ENCODE data around the gene TNIK. TPM values are rescaled to one million over a fixed set of nuclear protein-coding genes. Genes with fewer than 3 reads are reported as not detected.

Gene TNIK
- total and polyA plus RNA-seq, 2 of the 13 experiments (the other 11 are each of a cell fraction or from before 2014, with no cell fraction given): 0.15 to 0.22 TPM

DNA sequence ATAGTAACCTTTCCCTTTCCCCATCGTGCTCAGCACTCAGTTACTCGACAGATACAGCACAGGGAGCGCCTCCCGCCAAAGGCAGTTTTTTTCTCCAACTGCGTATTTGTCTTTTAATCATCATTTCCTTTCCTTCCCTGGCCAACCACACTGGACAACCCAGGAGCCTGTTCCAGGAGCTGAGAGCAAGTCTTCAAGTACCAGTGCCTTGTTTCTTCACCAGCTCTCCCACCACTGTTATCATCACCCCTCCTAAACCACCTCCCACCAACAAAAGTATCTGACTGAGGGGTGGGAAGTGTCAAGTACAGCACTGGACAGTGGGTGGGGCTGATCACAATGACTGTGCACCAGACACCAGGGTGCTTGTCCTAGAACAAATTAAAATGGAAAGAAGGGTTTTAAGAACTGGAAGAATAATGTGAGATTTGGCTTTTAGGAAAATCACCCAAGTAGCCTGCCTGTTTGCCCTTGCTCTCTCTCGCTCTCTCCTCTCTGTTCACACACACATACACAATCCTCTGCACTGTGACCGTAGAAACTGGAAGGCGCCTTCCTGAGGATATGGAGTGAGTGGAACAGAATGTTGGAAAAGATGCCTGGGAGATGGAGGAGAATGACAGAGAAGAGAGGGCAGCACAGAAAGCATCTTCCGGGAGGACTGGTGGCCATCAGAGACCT is 126.3 kb downstream of the TNIK start:
- no TSS peak for BruUV-seq (replicated peaks)
- H3K36me3 ChIP-seq (replicated peaks in 1 of 2; ENCODE audit: control insufficient read depth in 1 of 2, insufficient read depth in 2 of 2, low read length in 2 of 2): no peaks in the 10 kb centered on the region
- H2AFZ ChIP-seq (ENCODE audit: low read length): no peak overlapping the region
- POLR2A ChIA-PET: no interaction called here
- H4K20me1 ChIP-seq (ENCODE audit: insufficient read depth, low read length): no peaks in the 10 kb centered on the region
- no peak overlapping the region for H3K4me3 ChIP-seq (replicated peaks in 1 of 3; ENCODE audit: insufficient read depth in 1 of 3, low read depth in 2 of 3, low read length in 3 of 3)
- H3K4me2 ChIP-seq (ENCODE audit: low read depth, low read length): no peak overlapping the region
- DNase-seq (ENCODE audit: low spot score) (no peak), ATAC-seq (no peak), FAIRE-seq (no peak)
- WGBS (ENCODE audit: low lambda C conversion rate): 70% methylated on average over 9 of the region's 9 CpGs
- no peaks in the 10 kb centered on the region for H3K79me2 ChIP-seq (ENCODE audit: insufficient read depth, low read length)
- H3K27me3 ChIP-seq (ENCODE audit: control insufficient read depth in 1 of 2, insufficient read depth in 2 of 2, low read length in 2 of 2): no peaks in the 10 kb centered on the region; a peak in 1 of 5 replicates
- in situ Hi-C loops (cut with HindIII; ENCODE audit: extremely low pct_ligation_motif_present, low pct_unique_long_range_greater_than_20kb) (no loop called here), intact Hi-C loops (cut with micrococcal nuclease; ENCODE audit: unreplicated experiment) (no loop called here)
- no peak overlapping the region for H3K9ac ChIP-seq (ENCODE audit: insufficient read depth, low read depth, low read length)
- TF ChIP-seq, protein P1, sequence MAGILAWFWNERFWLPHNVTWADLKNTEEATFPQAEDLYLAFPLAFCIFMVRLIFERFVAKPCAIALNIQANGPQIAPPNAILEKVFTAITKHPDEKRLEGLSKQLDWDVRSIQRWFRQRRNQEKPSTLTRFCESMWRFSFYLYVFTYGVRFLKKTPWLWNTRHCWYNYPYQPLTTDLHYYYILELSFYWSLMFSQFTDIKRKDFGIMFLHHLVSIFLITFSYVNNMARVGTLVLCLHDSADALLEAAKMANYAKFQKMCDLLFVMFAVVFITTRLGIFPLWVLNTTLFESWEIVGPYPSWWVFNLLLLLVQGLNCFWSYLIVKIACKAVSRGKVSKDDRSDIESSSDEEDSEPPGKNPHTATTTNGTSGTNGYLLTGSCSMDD (CRISPR knock-in tag; IDR thresholded peaks at IDR 0.05): no peak
- TF ChIP-seq PHF21A (CRISPR knock-in tag; IDR thresholded peaks at IDR 0.05): no peak
- no peak for TF ChIP-seq GZF1 (CRISPR knock-in tag; IDR thresholded peaks at IDR 0.05)
- TF ChIP-seq SRF (IDR thresholded peaks at IDR 0.05; ENCODE audit: low read depth, low read length): no peak
- TF ChIP-seq ZNF121 (CRISPR knock-in tag; IDR thresholded peaks at IDR 0.05): no peak
- no peak for TF ChIP-seq MIER3 (CRISPR knock-in tag; IDR thresholded peaks at IDR 0.05; ENCODE audit: borderline replicate concordance)
- TF ChIP-seq MZF1 (CRISPR knock-in tag; IDR thresholded peaks at IDR 0.05; ENCODE audit: borderline replicate concordance): no peak
- no peak for TF ChIP-seq ZZZ3 (CRISPR knock-in tag; IDR thresholded peaks at IDR 0.05; ENCODE audit: borderline replicate concordance)
- no peak for TF ChIP-seq SMAD1 (CRISPR knock-in tag; IDR thresholded peaks at IDR 0.05; ENCODE audit: borderline replicate concordance, low read depth)
- TF ChIP-seq REL (CRISPR knock-in tag; conservative IDR thresholded peaks at IDR 0.05): no peak
- no peak for TF ChIP-seq SPEN (CRISPR knock-in tag; IDR thresholded peaks at IDR 0.05; ENCODE audit: low read depth)
- H3K4me1 ChIP-seq (ENCODE audit: insufficient read depth, low read length): no peaks in the 10 kb centered on the region
- no peak overlapping the region for H3K27ac ChIP-seq (ENCODE audit: extremely low read length, insufficient read depth, low read length)
- no peaks in the 10 kb centered on the region for H3K9me3 ChIP-seq (ENCODE audit: low read length)
- CTCF ChIA-PET (ENCODE audit: low intra/inter-chr PET ratio, low total read pairs): no interaction called here

Measured in HepG2 (cell line).